PC-9 (cell line): Measurements from ENCODE around the gene BRIP1.

ENCODE experiments used
- CTCF ChIP-seq: fragments of 200-600 bp; sonication (generic); conservative IDR thresholded peaks from 2 replicates; pipeline ENCODE4 v1.6.1; 2017; ENCODE audit warnings: mixed run types, antibody characterized with exemption, mild to moderate bottlenecking, moderate library complexity
- EZH2 ChIP-seq: fragments of 200-600 bp; sonication (generic); IDR thresholded peaks from 2 replicates; pipeline ENCODE4 v1.8.0; 2017; ENCODE audit warnings: antibody characterized with exemption, low read depth

- TF ChIP-seq EZH2 = no peak
- TF ChIP-seq CTCF = no peak
Observed at GRCh38 chr17:61869138-61869537, 5.8 kb upstream of the BRIP1 start.
